Astrocyte (in vitro differentiated cells and primary cell): ENCODE data around the gene PGM2L1.

ENCODE experiments used
- EZH2 ChIP-seq: IDR thresholded peaks from 2 replicates; pipeline ENCODE4 v1.6.1; 2012; ENCODE audit warnings: mild to moderate bottlenecking, low read length, inconsistent platforms; ENCODE audit not compliant: insufficient read depth
- TF ChIP-seq, protein P1 (sequence below): IDR thresholded peaks from 2 replicates; pipeline ENCODE4 v1.5.1; 2011; ENCODE audit warnings: low read depth, mild to moderate bottlenecking, inconsistent platforms, low read length, moderate library complexity; ENCODE audit not compliant: insufficient read depth

DNA sequence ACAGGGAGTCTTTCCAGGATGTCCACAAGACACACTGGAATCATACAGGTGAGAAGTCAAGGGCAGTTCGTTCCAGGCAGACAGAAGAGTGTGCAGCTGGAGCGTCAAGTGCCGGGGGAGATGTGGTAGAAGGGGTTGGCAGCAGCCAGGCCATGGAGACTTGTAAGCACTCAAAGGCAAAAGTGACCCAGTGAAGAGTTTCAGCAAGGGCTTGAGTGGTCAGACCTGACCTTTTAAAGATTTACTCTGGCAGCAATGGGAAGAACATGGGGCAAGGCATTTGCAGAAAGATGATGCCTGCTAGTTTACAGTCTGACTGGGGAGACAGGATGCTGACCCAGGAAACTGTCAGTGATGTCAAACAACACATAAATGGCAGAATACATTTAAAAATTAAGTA lies 115.8 kb downstream of the PGM2L1 start:
- TF ChIP-seq, protein P1, sequence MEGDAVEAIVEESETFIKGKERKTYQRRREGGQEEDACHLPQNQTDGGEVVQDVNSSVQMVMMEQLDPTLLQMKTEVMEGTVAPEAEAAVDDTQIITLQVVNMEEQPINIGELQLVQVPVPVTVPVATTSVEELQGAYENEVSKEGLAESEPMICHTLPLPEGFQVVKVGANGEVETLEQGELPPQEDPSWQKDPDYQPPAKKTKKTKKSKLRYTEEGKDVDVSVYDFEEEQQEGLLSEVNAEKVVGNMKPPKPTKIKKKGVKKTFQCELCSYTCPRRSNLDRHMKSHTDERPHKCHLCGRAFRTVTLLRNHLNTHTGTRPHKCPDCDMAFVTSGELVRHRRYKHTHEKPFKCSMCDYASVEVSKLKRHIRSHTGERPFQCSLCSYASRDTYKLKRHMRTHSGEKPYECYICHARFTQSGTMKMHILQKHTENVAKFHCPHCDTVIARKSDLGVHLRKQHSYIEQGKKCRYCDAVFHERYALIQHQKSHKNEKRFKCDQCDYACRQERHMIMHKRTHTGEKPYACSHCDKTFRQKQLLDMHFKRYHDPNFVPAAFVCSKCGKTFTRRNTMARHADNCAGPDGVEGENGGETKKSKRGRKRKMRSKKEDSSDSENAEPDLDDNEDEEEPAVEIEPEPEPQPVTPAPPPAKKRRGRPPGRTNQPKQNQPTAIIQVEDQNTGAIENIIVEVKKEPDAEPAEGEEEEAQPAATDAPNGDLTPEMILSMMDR: no peak
- TF ChIP-seq EZH2: no peak
